OCI-LY1 (cell line): Measurements from ENCODE around the gene CTNNA3.

Source experiments
- EZH2 ChIP-seq: fragments of 200-600 bp; sonication (generic), shearing (Covaris generic); IDR thresholded peaks from 2 replicates; pipeline ENCODE4 v1.8.0; 2017; ENCODE audit warnings: borderline replicate concordance, mixed run types, mild to moderate bottlenecking, antibody characterized with exemption, low read length, moderate library complexity, mixed read lengths
- TF ChIP-seq, protein P1 (sequence below): fragments of 200-600 bp; sonication (generic), shearing (Covaris generic); IDR thresholded peaks from 2 replicates; pipeline ENCODE4 v1.5.1; 2017; ENCODE audit warnings: mild to moderate bottlenecking, antibody characterized with exemption, low read length, moderate library complexity, mixed read lengths

DNA sequence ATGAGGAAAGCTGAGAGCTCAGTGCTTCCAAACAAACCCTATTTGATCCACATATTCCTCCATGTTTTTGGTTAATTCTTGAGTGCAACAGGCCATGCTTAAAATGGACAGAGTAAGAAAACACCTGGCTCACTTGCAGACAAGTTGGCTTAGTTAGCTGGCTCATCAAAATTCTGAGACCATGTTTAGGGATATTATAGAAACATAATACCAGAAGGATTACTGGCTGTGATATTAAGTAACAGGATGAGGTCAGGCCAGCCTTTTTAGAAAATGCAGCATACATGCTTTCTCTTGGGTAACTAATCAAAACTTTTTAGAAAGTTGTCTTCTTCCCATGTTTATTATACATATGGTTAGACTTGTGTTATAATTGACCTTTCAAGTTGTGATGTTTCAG is 1637.4 kb downstream of the CTNNA3 start:
- no peak for TF ChIP-seq EZH2
- TF ChIP-seq, protein P1, sequence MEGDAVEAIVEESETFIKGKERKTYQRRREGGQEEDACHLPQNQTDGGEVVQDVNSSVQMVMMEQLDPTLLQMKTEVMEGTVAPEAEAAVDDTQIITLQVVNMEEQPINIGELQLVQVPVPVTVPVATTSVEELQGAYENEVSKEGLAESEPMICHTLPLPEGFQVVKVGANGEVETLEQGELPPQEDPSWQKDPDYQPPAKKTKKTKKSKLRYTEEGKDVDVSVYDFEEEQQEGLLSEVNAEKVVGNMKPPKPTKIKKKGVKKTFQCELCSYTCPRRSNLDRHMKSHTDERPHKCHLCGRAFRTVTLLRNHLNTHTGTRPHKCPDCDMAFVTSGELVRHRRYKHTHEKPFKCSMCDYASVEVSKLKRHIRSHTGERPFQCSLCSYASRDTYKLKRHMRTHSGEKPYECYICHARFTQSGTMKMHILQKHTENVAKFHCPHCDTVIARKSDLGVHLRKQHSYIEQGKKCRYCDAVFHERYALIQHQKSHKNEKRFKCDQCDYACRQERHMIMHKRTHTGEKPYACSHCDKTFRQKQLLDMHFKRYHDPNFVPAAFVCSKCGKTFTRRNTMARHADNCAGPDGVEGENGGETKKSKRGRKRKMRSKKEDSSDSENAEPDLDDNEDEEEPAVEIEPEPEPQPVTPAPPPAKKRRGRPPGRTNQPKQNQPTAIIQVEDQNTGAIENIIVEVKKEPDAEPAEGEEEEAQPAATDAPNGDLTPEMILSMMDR = no peak
